ENCODE measurements around the gene LMCD1. TPM values are rescaled to one million over a fixed set of nuclear protein-coding genes. Genes with fewer than 3 reads are reported as not detected.
A peak's percentile ranks its signal among the peaks of the same experiment; 100 is the strongest.

LMCD1 gene
- total and polyA plus RNA-seq, 4 donors: 33.6 to 179 (median 98.4) TPM

GRCh38 chr3:8538913-8539312 lies 37.3 kb downstream of the LMCD1 start:
- Histone ChIP-seq H3K4me3 (no peak overlapping the region), H3K27ac (ENCODE audit: low read depth in 1 of 2, low read length in 1 of 2) (no peak overlapping the region), H3K9ac (ENCODE audit: insufficient read depth in 1 of 2, low read length in 2 of 2) (no peak overlapping the region), H3K9me3 (ENCODE audit: control insufficient read depth in 4 of 4, insufficient read depth in 3 of 4, low read length in 3 of 4) (no peaks in the 10 kb centered on the region), H3K27me3 (ENCODE audit: control insufficient read depth in 3 of 3, insufficient read depth in 3 of 3, low read length in 2 of 3) (no peaks in the 10 kb centered on the region), H3K4me1 (ENCODE audit: control insufficient read depth in 5 of 5, insufficient read depth in 5 of 5, low read length in 5 of 5) (peaks cover 0 to 14% (median 0%) of the 10 kb centered on the region in 5 donors), H3K36me3 (ENCODE audit: control insufficient read depth in 4 of 4, insufficient read depth in 4 of 4, low read length in 4 of 4) (peaks cover 22 to 30% (median 26%) of the 10 kb centered on the region in 4 donors)
- ATAC-seq (ENCODE audit: insufficient read depth, low FRiP score) (no peak), DNase-seq (no peak)
- WGBS, 2 donors: 87 to 91% methylated on average over 3 of the region's 3 CpGs
- TF ChIP-seq CTCF (IDR thresholded peaks at IDR 0.05; ENCODE audit: control extremely low read depth, extremely low read depth): no peak

- no peak overlapping the region for H3K9ac ChIP-seq (ENCODE audit: insufficient read depth in 1 of 2, low read length in 2 of 2)
- ATAC-seq (ENCODE audit: insufficient read depth, low FRiP score) (no peak), DNase-seq (no peak)
- peak overlapping the region in 1 of 2 donors; percentile 70 for H3K27ac ChIP-seq (ENCODE audit: low read depth in 1 of 2, low read length in 1 of 2)
- no peak for TF ChIP-seq CTCF (IDR thresholded peaks at IDR 0.05; ENCODE audit: control extremely low read depth, extremely low read depth)
- H3K4me3 ChIP-seq: no peak overlapping the region
- peaks cover 22 to 30% (median 27%) of the 10 kb centered on the region in 4 donors for H3K36me3 ChIP-seq (ENCODE audit: control insufficient read depth in 4 of 4, insufficient read depth in 4 of 4, low read length in 4 of 4)
- no peaks in the 10 kb centered on the region for H3K27me3 ChIP-seq (ENCODE audit: control insufficient read depth in 3 of 3, insufficient read depth in 3 of 3, low read length in 2 of 3)
- WGBS, 2 donors: 70 to 78% methylated on average over 7 of the region's 7 CpGs
- H3K4me1 ChIP-seq (ENCODE audit: control insufficient read depth in 5 of 5, insufficient read depth in 5 of 5, low read length in 5 of 5): peaks cover 0 to 14% (median 0%) of the 10 kb centered on the region in 5 donors
- no peaks in the 10 kb centered on the region for H3K9me3 ChIP-seq (ENCODE audit: control insufficient read depth in 4 of 4, insufficient read depth in 3 of 4, low read length in 3 of 4)
Observed at GRCh38 chr3:8539419-8539818, 37.8 kb downstream of the LMCD1 start.

GRCh38 chr3:8540456-8540855 lies 38.8 kb downstream of the LMCD1 start:
- Histone ChIP-seq H3K9ac (ENCODE audit: insufficient read depth in 1 of 2, low read length in 2 of 2) (no peak overlapping the region), H3K9me3 (ENCODE audit: control insufficient read depth in 4 of 4, insufficient read depth in 3 of 4, low read length in 3 of 4) (no peaks in the 10 kb centered on the region), H3K4me1 (ENCODE audit: control insufficient read depth in 5 of 5, insufficient read depth in 5 of 5, low read length in 5 of 5) (peaks cover 0 to 13% (median 0%) of the 10 kb centered on the region in 5 donors), H3K27ac (ENCODE audit: low read depth in 1 of 2, low read length in 1 of 2) (peak overlapping the region in 1 of 2 donors; percentile 75), H3K36me3 (ENCODE audit: control insufficient read depth in 4 of 4, insufficient read depth in 4 of 4, low read length in 4 of 4) (peaks cover 22 to 32% (median 28%) of the 10 kb centered on the region in 4 donors), H3K4me3 (no peak overlapping the region), H3K27me3 (ENCODE audit: control insufficient read depth in 3 of 3, insufficient read depth in 3 of 3, low read length in 2 of 3) (no peaks in the 10 kb centered on the region)
- no peak for ATAC-seq (ENCODE audit: insufficient read depth, low FRiP score)
- WGBS, 2 donors: 56 to 77% methylated on average over 6 of the region's 6 CpGs
- TF ChIP-seq CTCF (IDR thresholded peaks at IDR 0.05; ENCODE audit: control extremely low read depth, extremely low read depth): no peak
- peak in 1 of 3 donors; percentile 64 for DNase-seq

GRCh38 chr3:8541486-8541885 lies 39.9 kb downstream of the LMCD1 start:
- Histone ChIP-seq H3K27me3 (ENCODE audit: control insufficient read depth in 3 of 3, insufficient read depth in 3 of 3, low read length in 2 of 3) (no peaks in the 10 kb centered on the region), H3K4me1 (ENCODE audit: control insufficient read depth in 5 of 5, insufficient read depth in 5 of 5, low read length in 5 of 5) (peaks cover 0 to 10% (median 0%) of the 10 kb centered on the region in 5 donors), H3K36me3 (ENCODE audit: control insufficient read depth in 4 of 4, insufficient read depth in 4 of 4, low read length in 4 of 4) (peaks cover 21 to 32% (median 28%) of the 10 kb centered on the region in 4 donors), H3K4me3 (no peak overlapping the region), H3K9ac (ENCODE audit: insufficient read depth in 1 of 2, low read length in 2 of 2) (no peak overlapping the region), H3K27ac (ENCODE audit: low read depth in 1 of 2, low read length in 1 of 2) (peak overlapping the region in 1 of 2 donors; percentile 3), H3K9me3 (ENCODE audit: control insufficient read depth in 4 of 4, insufficient read depth in 3 of 4, low read length in 3 of 4) (no peaks in the 10 kb centered on the region)
- ATAC-seq (ENCODE audit: insufficient read depth, low FRiP score) (no peak), DNase-seq (no peak)
- WGBS, 2 donors: 89 to 92% methylated on average over 9 of the region's 9 CpGs
- no peak for TF ChIP-seq CTCF (IDR thresholded peaks at IDR 0.05; ENCODE audit: control extremely low read depth, extremely low read depth)
